SJSA1 (cell line): ENCODE results near the gene WNT10A. TPM values are rescaled to one million over a fixed set of nuclear protein-coding genes. Genes with fewer than 3 reads are reported as not detected.

Experiments
- DNase-seq, 2 experiments: peaks; one replicate each; pipeline ENCODE4 v3.0.0-alpha.2; 2015 to 2020; ENCODE audit warnings: low spot score in 2 of 2, low read depth in 1 of 2
- H3K27ac ChIP-seq: fragments of 250-450 bp; sonication (Bioruptor Pico); 2 replicates; pipeline ENCODE4 v1.5.1; 2020; ENCODE audit warnings: mild to moderate bottlenecking, moderate library complexity
- H3K27me3 ChIP-seq: fragments of 250-450 bp; sonication (Bioruptor Pico); replicated peaks from 2 replicates; pipeline ENCODE4 v1.5.1; 2020; ENCODE audit warnings: mild to moderate bottlenecking, moderate library complexity
- H3K36me3 ChIP-seq: fragments of 250-450 bp; sonication (Bioruptor Pico); 2 replicates; pipeline ENCODE4 v1.5.1; 2020; ENCODE audit warnings: mild to moderate bottlenecking
- H3K4me1 ChIP-seq: fragments of 250-450 bp; sonication (Bioruptor Pico); replicated peaks from 2 replicates; pipeline ENCODE4 v1.6.1; 2021; ENCODE audit warnings: mild to moderate bottlenecking
- H3K4me3 ChIP-seq: fragments of 250-450 bp; sonication (Bioruptor Pico); 2 replicates; pipeline ENCODE4 v1.5.1; 2020; ENCODE audit warnings: mild to moderate bottlenecking
- H3K9me3 ChIP-seq: fragments of 250-450 bp; sonication (Bioruptor Pico); replicated peaks from 2 replicates; pipeline ENCODE4 v1.5.1; 2020; ENCODE audit warnings: mild to moderate bottlenecking
- total RNA-seq: library from RNA; depleted of rRNA; stranded (reverse); fragments of >200 nt; shearing (Covaris generic); gene quantifications from 2 replicates; pipeline ENCODE4 v1.2.3, GENCODE V29; 2014

Gene WNT10A
- total RNA-seq, 1 experiment from 2014 or later = not detected

GRCh38 chr2:218861645-218862318 is 18.9 kb upstream of the WNT10A start:
- Histone ChIP-seq H3K4me1 (peaks cover 13% of the 10 kb centered on the region), H3K27me3 (peaks cover 60% of the 10 kb centered on the region), H3K9me3 (no peaks in the 10 kb centered on the region), H3K27ac (no peak overlapping the region), H3K4me3 (no peak overlapping the region), H3K36me3 (no peaks in the 10 kb centered on the region)
- no peak for DNase-seq

- Histone ChIP-seq H3K27me3 (peaks cover 62% of the 10 kb centered on the region), H3K27ac (no peak overlapping the region), H3K4me3 (no peak overlapping the region), H3K9me3 (no peaks in the 10 kb centered on the region), H3K36me3 (no peaks in the 10 kb centered on the region), H3K4me1 (peaks cover 13% of the 10 kb centered on the region)
- no peak for DNase-seq
These were observed 17.6 kb upstream of the WNT10A start for GRCh38 chr2:218863021-218863520.

- Histone ChIP-seq H3K4me3 (no peak overlapping the region), H3K36me3 (no peaks in the 10 kb centered on the region), H3K9me3 (no peaks in the 10 kb centered on the region; the same call in 1 of the 2 replicates), H3K4me1 (peaks cover 6% of the 10 kb centered on the region), H3K27me3 (peaks cover 53% of the 10 kb centered on the region), H3K27ac (no peak overlapping the region)
- no peak for DNase-seq
These were observed 15.3 kb upstream of the WNT10A start for GRCh38 chr2:218865396-218865795.

- H3K36me3 ChIP-seq = no peaks in the 10 kb centered on the region
- peaks cover 54% of the 10 kb centered on the region for H3K27me3 ChIP-seq
- H3K9me3 ChIP-seq = no peaks in the 10 kb centered on the region; the same call in 1 of the 2 replicates
- H3K27ac ChIP-seq = no peak overlapping the region
- peaks cover 2% of the 10 kb centered on the region for H3K4me1 ChIP-seq
- no peak overlapping the region for H3K4me3 ChIP-seq
- DNase-seq = no peak
These were observed 14.7 kb upstream of the WNT10A start for GRCh38 chr2:218865999-218866398.

- DNase-seq = no peak
- Histone ChIP-seq H3K4me1 (no peaks in the 10 kb centered on the region; the same call in 1 of the 2 replicates), H3K27ac (no peak overlapping the region), H3K9me3 (no peaks in the 10 kb centered on the region; the same call in 1 of the 2 replicates), H3K36me3 (no peaks in the 10 kb centered on the region), H3K4me3 (no peak overlapping the region), H3K27me3 (peaks cover 58% of the 10 kb centered on the region)
These were observed 12.8 kb upstream of the WNT10A start for GRCh38 chr2:218867900-218868299.

GRCh38 chr2:218869064-218869463 is 11.6 kb upstream of the WNT10A start:
- Histone ChIP-seq H3K9me3 (no peaks in the 10 kb centered on the region; the same call in 1 of the 2 replicates), H3K4me3 (no peak overlapping the region), H3K27ac (no peak overlapping the region), H3K4me1 (no peaks in the 10 kb centered on the region; the same call in 1 of the 2 replicates), H3K27me3 (peaks cover 62% of the 10 kb centered on the region), H3K36me3 (no peaks in the 10 kb centered on the region)
- no peak for DNase-seq

GRCh38 chr2:218870984-218871344 is 9.7 kb upstream of the WNT10A start:
- Histone ChIP-seq H3K4me1 (no peaks in the 10 kb centered on the region; the same call in 1 of the 2 replicates), H3K36me3 (no peaks in the 10 kb centered on the region), H3K27me3 (peaks cover 72% of the 10 kb centered on the region), H3K9me3 (no peaks in the 10 kb centered on the region; the same call in 1 of the 2 replicates), H3K4me3 (no peak overlapping the region), H3K27ac (no peak overlapping the region)
- no peak for DNase-seq

GRCh38 chr2:218871345-218872302 is 9.0 kb upstream of the WNT10A start:
- DNase-seq = no peak
- Histone ChIP-seq H3K9me3 (no peaks in the 10 kb centered on the region; the same call in 1 of the 2 replicates), H3K4me1 (no peaks in the 10 kb centered on the region; the same call in 1 of the 2 replicates), H3K27me3 (peaks cover 77% of the 10 kb centered on the region), H3K36me3 (no peaks in the 10 kb centered on the region), H3K4me3 (no peak overlapping the region), H3K27ac (no peak overlapping the region)

GRCh38 chr2:218872645-218873358 is 7.8 kb upstream of the WNT10A start:
- Histone ChIP-seq H3K27ac (no peak overlapping the region), H3K4me3 (no peak overlapping the region), H3K4me1 (no peaks in the 10 kb centered on the region; the same call in 1 of the 2 replicates), H3K9me3 (no peaks in the 10 kb centered on the region; the same call in 1 of the 2 replicates), H3K27me3 (peaks cover 70% of the 10 kb centered on the region), H3K36me3 (no peaks in the 10 kb centered on the region)
- DNase-seq = no peak

- no peaks in the 10 kb centered on the region for H3K36me3 ChIP-seq
- no peak overlapping the region for H3K4me3 ChIP-seq
- no peak overlapping the region for H3K27ac ChIP-seq
- H3K27me3 ChIP-seq = peaks cover 68% of the 10 kb centered on the region
- no peaks in the 10 kb centered on the region; the same call in 1 of the 2 replicates for H3K9me3 ChIP-seq
- DNase-seq = no peak
- no peaks in the 10 kb centered on the region; the same call in 1 of the 2 replicates for H3K4me1 ChIP-seq
These were observed 7.1 kb upstream of the WNT10A start for GRCh38 chr2:218873359-218874194.

- H3K4me3 ChIP-seq = no peak overlapping the region
- H3K36me3 ChIP-seq = no peaks in the 10 kb centered on the region
- H3K27ac ChIP-seq = no peak overlapping the region
- H3K4me1 ChIP-seq = no peaks in the 10 kb centered on the region; the same call in 1 of the 2 replicates
- no peak for DNase-seq
- peaks cover 70% of the 10 kb centered on the region for H3K27me3 ChIP-seq
- H3K9me3 ChIP-seq = no peaks in the 10 kb centered on the region
These were observed 4.9 kb upstream of the WNT10A start for GRCh38 chr2:218875692-218876246.

- Histone ChIP-seq H3K27me3 (peaks cover 70% of the 10 kb centered on the region), H3K4me3 (no peak overlapping the region), H3K36me3 (no peaks in the 10 kb centered on the region), H3K4me1 (no peaks in the 10 kb centered on the region), H3K9me3 (no peaks in the 10 kb centered on the region), H3K27ac (no peak overlapping the region)
- peak; percentile 60 to 72 for DNase-seq
These were observed 4.0 kb upstream of the WNT10A start for GRCh38 chr2:218876562-218877219.
